ENCODE results near the gene AGBL2. TPM values are rescaled to one million over a fixed set of nuclear protein-coding genes. Genes with fewer than 3 reads are reported as not detected.

AGBL2 gene
- total and polyA plus RNA-seq, 2 donors (not counting 3 experiments of a cell fraction or from before 2014, with no cell fraction given) = 0.08 to 0.86 TPM

DNA sequence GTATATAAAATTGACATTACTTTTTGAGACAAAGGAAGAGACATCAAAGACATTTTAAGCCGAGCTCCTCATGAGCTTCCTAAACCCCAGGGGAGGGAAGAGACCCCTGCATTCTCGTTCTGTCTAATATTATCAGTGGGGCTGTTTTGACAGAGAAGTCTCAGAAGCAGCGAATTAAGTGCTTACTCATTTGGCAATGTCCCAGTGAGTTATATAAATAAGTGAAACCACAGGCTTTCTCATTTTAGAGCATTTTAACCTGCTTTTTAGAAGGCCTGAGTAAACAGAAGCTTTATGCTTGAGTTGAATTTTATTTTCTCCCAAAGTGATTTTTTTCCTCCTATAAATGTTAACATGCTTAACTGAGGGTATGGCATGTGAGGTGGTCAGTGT is 97.8 kb downstream of the AGBL2 start:
- POLR2A ChIA-PET = no interaction called here
- FAIRE-seq (no peak), DNase-seq (ENCODE audit: low read depth, low spot score) (peak; percentile 26)
- Histone ChIP-seq H3K4me3 (replicated peaks in 1 of 3; ENCODE audit: insufficient read depth in 1 of 3, low read depth in 1 of 3, low read length in 3 of 3) (no peak overlapping the region), H2AFZ (ENCODE audit: low read depth, low read length) (no peak overlapping the region), H3K4me2 (ENCODE audit: insufficient read depth, low read length) (no peak overlapping the region), H3K9me1 (replicated peaks; ENCODE audit: control insufficient read depth, extremely low read depth, insufficient read depth, low read length) (no peaks in the 10 kb centered on the region), H3K36me3 (ENCODE audit: control insufficient read depth in 2 of 2, extremely low read depth in 1 of 2, insufficient read depth in 2 of 2, low read length in 2 of 2) (peaks cover 0 to 5% of the 10 kb centered on the region in 2 experiments), H4K20me1 (replicated peaks; ENCODE audit: control insufficient read depth, extremely low read depth, insufficient read depth, low read length) (no peaks in the 10 kb centered on the region), H3K79me2 (ENCODE audit: control insufficient read depth, insufficient read depth, low read length) (no peaks in the 10 kb centered on the region), H3K27ac (ENCODE audit: insufficient read depth, low read depth, low read length) (no peak overlapping the region), H3K9me3 (replicated peaks; ENCODE audit: control insufficient read depth, insufficient read depth, low read length) (no peaks in the 10 kb centered on the region), H3K4me1 (ENCODE audit: control insufficient read depth, extremely low read depth, insufficient read depth, low read length) (no peaks in the 10 kb centered on the region), H3K27me3 (ENCODE audit: control insufficient read depth in 2 of 2, insufficient read depth in 2 of 2, low read length in 2 of 2) (no peaks in the 10 kb centered on the region), H3K9ac (replicated peaks; ENCODE audit: extremely low read depth, insufficient read depth, low read length) (no peak overlapping the region)
- intact Hi-C loops (cut with micrococcal nuclease) = loop anchor here (1.0 to 2.0 kb wide), 2 partner anchors 209 to 243 kb away; partner anchors contain the start of gene SLC39A13
- CTCF ChIA-PET = interaction anchor here (0.8 to 2.4 kb wide), 11 partner anchors 10 to 206 kb away, joined by 3 to 12 read pairs (median 5); no protein-coding TSS in a partner anchor
- TF ChIP-seq POLR2A (IDR thresholded peaks at IDR 0.05; ENCODE audit: low read depth, low read length) (no peak), EZH2 (IDR thresholded peaks at IDR 0.05; ENCODE audit: borderline replicate concordance, low read depth, low read length, severe bottlenecking) (no peak), POLR2AphosphoS5 (IDR thresholded peaks at IDR 0.05; ENCODE audit: insufficient read depth, low read depth, low read length) (no peak), MYC (IDR thresholded peaks at IDR 0.05; ENCODE audit: low read depth, low read length) (no peak), MAX (IDR thresholded peaks at IDR 0.05; ENCODE audit: insufficient read depth, insufficient read length) (no peak), GATA2 (IDR thresholded peaks at IDR 0.05; ENCODE audit: insufficient read depth, insufficient read length, low read depth, low read length) (no peak), FOS (IDR thresholded peaks at IDR 0.05; ENCODE audit: borderline replicate concordance, insufficient read depth, low read length) (no peak), CTCF (IDR thresholded peaks at IDR 0.05; ENCODE audit: extremely low read depth in 1 of 2, insufficient read depth in 1 of 2, low read depth in 1 of 2, low read length in 2 of 2) (no peak), JUN (IDR thresholded peaks at IDR 0.05; ENCODE audit: borderline replicate concordance, insufficient read depth, insufficient read length, low read depth) (no peak)
- dilution Hi-C loops (cut with MboI; ENCODE audit: extremely low pct_ligation_motif_present, low sequenced_read_pairs) = no loop called here
- no TSS peak for BruUV-seq (replicated peaks)
